Adrenal gland (tissue), 5 donors: Measurements from ENCODE around the gene GATD1.

Experiments
- POLR2A ChIP-seq, 2 donors: fragments of 450-650 bp; IDR thresholded peaks; one replicate each; pipeline ENCODE4 v1.6.1; 2017; ENCODE audit warnings: antibody characterized with exemption in 2 of 2, mild to moderate bottlenecking in 2 of 2, moderate library complexity in 1 of 2
- TF ChIP-seq, protein P1 (sequence below), 6 experiments: fragments of 450-650 bp in 4 of 6; fragments of 200-600 bp in 2 of 6; sonication (generic) in 1 of 6; IDR thresholded peaks; 1 replicate in 5 of 6; 2 replicates in 1 of 6; pipeline versions ENCODE4 v1.5.1 to v1.8.0; 2016 to 2021; ENCODE audit warnings: antibody characterized with exemption in 6 of 6, mild to moderate bottlenecking in 2 of 6, moderate library complexity in 1 of 6
- donor health status: DM: no; HTN: no; CAD: no.

GRCh38 chr11:729492-730074 lies 47.7 kb downstream of the GATD1 start:
- TF ChIP-seq POLR2A (IDR thresholded peaks at IDR 0.05): no peak
- TF ChIP-seq, protein P1, sequence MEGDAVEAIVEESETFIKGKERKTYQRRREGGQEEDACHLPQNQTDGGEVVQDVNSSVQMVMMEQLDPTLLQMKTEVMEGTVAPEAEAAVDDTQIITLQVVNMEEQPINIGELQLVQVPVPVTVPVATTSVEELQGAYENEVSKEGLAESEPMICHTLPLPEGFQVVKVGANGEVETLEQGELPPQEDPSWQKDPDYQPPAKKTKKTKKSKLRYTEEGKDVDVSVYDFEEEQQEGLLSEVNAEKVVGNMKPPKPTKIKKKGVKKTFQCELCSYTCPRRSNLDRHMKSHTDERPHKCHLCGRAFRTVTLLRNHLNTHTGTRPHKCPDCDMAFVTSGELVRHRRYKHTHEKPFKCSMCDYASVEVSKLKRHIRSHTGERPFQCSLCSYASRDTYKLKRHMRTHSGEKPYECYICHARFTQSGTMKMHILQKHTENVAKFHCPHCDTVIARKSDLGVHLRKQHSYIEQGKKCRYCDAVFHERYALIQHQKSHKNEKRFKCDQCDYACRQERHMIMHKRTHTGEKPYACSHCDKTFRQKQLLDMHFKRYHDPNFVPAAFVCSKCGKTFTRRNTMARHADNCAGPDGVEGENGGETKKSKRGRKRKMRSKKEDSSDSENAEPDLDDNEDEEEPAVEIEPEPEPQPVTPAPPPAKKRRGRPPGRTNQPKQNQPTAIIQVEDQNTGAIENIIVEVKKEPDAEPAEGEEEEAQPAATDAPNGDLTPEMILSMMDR (IDR thresholded peaks at IDR 0.05): no peak
